K562 (cell line): ENCODE results near the gene XRRA1. TPM values are rescaled to one million over a fixed set of nuclear protein-coding genes. Genes with fewer than 3 reads are reported as not detected.

Experiments
- ATAC-seq: fragments of 200-7000 bp; cut with Tn5 transposase; 3 replicates; pipeline ENCODE4 v1.9.1; 2020; ENCODE audit warnings: moderate library complexity
- BruUV-seq: library from RNA; stranded (reverse); fragments of 400-500 nt; replicated peaks from 2 replicates; lab custom pipeline; 2021; lab: Mats Ljungman, UMichigan
- CTCF ChIA-PET: fragments of 300-600 bp; formaldehyde crosslinking; extraction: SDS; loops from one replicate; lab custom pipeline; 2021; ENCODE audit warnings: low intra/inter-chr PET ratio; lab: Yijun Ruan, JAX
- POLR2A ChIA-PET: fragments of 300-600, 350-650 bp; sonication (Branson Sonifier 250); formaldehyde crosslinking; extraction: SDS; loops from one replicate; lab custom pipeline; 2021; ENCODE audit warnings: antibody characterized with exemption, inconsistent platforms; lab: Yijun Ruan, JAX
- DNase-seq, 4 experiments: peaks; one replicate each; pipeline versions ENCODE4 v3.0.0 to v3.0.0-alpha.2; 2011 to 2018; ENCODE audit warnings: low spot score in 3 of 4, mixed read lengths in 3 of 4; ENCODE audit errors: extremely low read depth in 1 of 4
- FAIRE-seq: peaks from 2 replicates; lab custom pipeline; 2011; peaks lifted over from hg19 to GRCh38; lab: Jason Lieb, UNC
- H2AFZ ChIP-seq: 2 replicates; pipeline ENCODE4 v1.6.0; 2011; ENCODE audit warnings: low read depth, low read length, control low read depth, inconsistent platforms
- H3K27ac ChIP-seq: fragments of 200-600 bp; 3 replicates; pipeline ENCODE4 v1.8.0; 2011; ENCODE audit warnings: low read depth, mild to moderate bottlenecking, control low read depth, inconsistent platforms, low read length, moderate library complexity, mixed read lengths; ENCODE audit errors: extremely low read depth
- H3K27me3 ChIP-seq, 2 experiments: fragments of 300-600 bp in 1 of 2; 2 replicates in 1 of 2; 3 replicates in 1 of 2; pipeline versions ENCODE4 v1.6.0 to v1.8.0; 2011; ENCODE audit warnings: inconsistent platforms in 2 of 2, low read length in 2 of 2, mild to moderate bottlenecking in 1 of 2, mixed read lengths in 1 of 2, moderate library complexity in 1 of 2; ENCODE audit not compliant: control insufficient read depth in 2 of 2, insufficient read depth in 2 of 2
- H3K36me3 ChIP-seq: fragments of 300-600 bp; 3 replicates; pipeline ENCODE4 v1.8.0; 2011; ENCODE audit warnings: mild to moderate bottlenecking, low read length, inconsistent platforms; ENCODE audit not compliant: control insufficient read depth, insufficient read depth
- H3K4me1 ChIP-seq, 2 experiments: fragments of 200-600 bp in 1 of 2; replicated peaks in 1 of 2; 2 replicates in 1 of 2; 3 replicates in 1 of 2; pipeline versions ENCODE4 v1.5.1 to v1.8.0; 2011; ENCODE audit warnings: inconsistent platforms in 2 of 2, low read length in 2 of 2, mild to moderate bottlenecking in 1 of 2, mixed read lengths in 1 of 2, moderate library complexity in 1 of 2; ENCODE audit not compliant: control insufficient read depth in 2 of 2, insufficient read depth in 2 of 2
- H3K4me2 ChIP-seq: 2 replicates; pipeline ENCODE4 v1.6.1; 2011; ENCODE audit warnings: low read length, control low read depth, inconsistent platforms, mixed read lengths; ENCODE audit not compliant: insufficient read depth
- H3K4me3 ChIP-seq: fragments of 200-600 bp; sonication (generic), shearing (Covaris generic); 2 replicates; pipeline ENCODE4 v1.5.1; 2016; ENCODE audit warnings: control low read depth, inconsistent platforms
- H3K79me2 ChIP-seq: fragments of 200-600 bp; 3 replicates; pipeline ENCODE4 v1.8.0; 2011; ENCODE audit warnings: low read length, inconsistent platforms; ENCODE audit not compliant: control insufficient read depth, insufficient read depth
- H3K9ac ChIP-seq, 2 experiments: 2 replicates each; pipeline versions ENCODE4 v1.6.0 to v1.6.1; 2011; ENCODE audit warnings: low read depth in 2 of 2, low read length in 2 of 2, control low read depth in 1 of 2, inconsistent platforms in 1 of 2, mild to moderate bottlenecking in 1 of 2, mixed read lengths in 1 of 2; ENCODE audit not compliant: insufficient read depth in 1 of 2
- H3K9me1 ChIP-seq: one replicate; pipeline ENCODE4 v1.6.0; 2011; ENCODE audit warnings: inconsistent platforms, mild to moderate bottlenecking, low read length, moderate library complexity; ENCODE audit not compliant: control insufficient read depth, insufficient read depth
- H3K9me3 ChIP-seq: replicated peaks from 2 replicates; pipeline ENCODE4 v1.5.1; 2011; ENCODE audit warnings: low read depth, low read length, inconsistent platforms; ENCODE audit not compliant: control insufficient read depth, insufficient read depth
- H4K20me1 ChIP-seq: replicated peaks from 2 replicates; pipeline ENCODE4 v1.6.1; 2011; ENCODE audit warnings: low read length, inconsistent platforms, mixed read lengths; ENCODE audit not compliant: control insufficient read depth, insufficient read depth
- AFF1 ChIP-seq, 2 experiments: fragments of 450-650 bp; IDR thresholded peaks; 2 replicates each; pipeline ENCODE4 v1.6.1; 2018; ENCODE audit warnings: mild to moderate bottlenecking in 2 of 2, low read depth in 1 of 2; ENCODE audit not compliant: partially characterized antibody in 2 of 2
- ATF6 ChIP-seq: sonication (generic); formaldehyde crosslinking; IDR thresholded peaks from 2 replicates; pipeline ENCODE4 v1.4.0; 2020; ENCODE audit warnings: mild to moderate bottlenecking, missing genetic modification reagents
- HDAC6 ChIP-seq: IDR thresholded peaks from 2 replicates; pipeline ENCODE4 v1.6.1; 2012; ENCODE audit warnings: low read depth, mild to moderate bottlenecking, control low read depth, inconsistent platforms, low read length, moderate library complexity
- JUND ChIP-seq, 2 experiments: IDR thresholded peaks; 2 replicates in 1 of 2; 3 replicates in 1 of 2; pipeline ENCODE4 v1.6.1; 2011; ENCODE audit warnings: borderline replicate concordance in 2 of 2, low read depth in 2 of 2, low read length in 2 of 2, improper control_type of control experiment in 1 of 2, missing biosample characterization in 1 of 2, missing genetic modification characterization in 1 of 2, missing genetic modification reagents in 1 of 2
- MAFG ChIP-seq: fragments of 450-650 bp; conservative IDR thresholded peaks from 2 replicates; pipeline ENCODE4 v1.6.1; 2016; ENCODE audit warnings: missing genetic modification characterization, missing compliant biosample characterization
- TRIM24 ChIP-seq, 2 experiments: fragments of 450-650 bp; IDR thresholded peaks; 2 replicates each; pipeline ENCODE4 v1.6.1; 2016
- ZBTB49 ChIP-seq: sonication (generic); formaldehyde crosslinking; IDR thresholded peaks from 2 replicates; pipeline ENCODE4 v1.8.0; 2022; ENCODE audit warnings: missing genetic modification reagents, mild to moderate bottlenecking, borderline replicate concordance
- ZNF316 ChIP-seq: fragments of 450-650 bp; IDR thresholded peaks from 2 replicates; pipeline ENCODE4 v1.6.1; 2016
- ZNF449 ChIP-seq: fragments of 250-450 bp; sonication (Bioruptor Pico); IDR thresholded peaks from 2 replicates; pipeline ENCODE4 v1.8.0; 2022; ENCODE audit warnings: moderate library complexity, mild to moderate bottlenecking, inconsistent platforms
- ZNF778 ChIP-seq: fragments of 450-650 bp; formaldehyde crosslinking; IDR thresholded peaks from 2 replicates; pipeline ENCODE4 v1.4.0; 2020; ENCODE audit warnings: mild to moderate bottlenecking, moderate library complexity
- WGBS: fragments of 100-300 bp; shearing (Covaris generic); methylation state at CpG from one replicate; pipeline ENCODE4 v1.1.6; 2016; ENCODE audit warnings: low coverage, mixed read lengths; ENCODE audit not compliant: insufficient coverage; ENCODE audit errors: missing lambda C conversion rate; 5-methylcytosine and 5-hydroxymethylcytosine counted together
- in situ Hi-C: fragments of 300-500 bp; cut with MboI; formaldehyde crosslinking; loops from 4 replicates; pipeline ENCODE4 v1.15.0; 2018; ENCODE audit warnings: inconsistent platforms, mixed read lengths
- intact Hi-C: fragments of 100-400 bp; cut with micrococcal nuclease; formaldehyde crosslinking; loops from 2 replicates; pipeline ENCODE4 v1.14.2; 2022
- polyA plus RNA-seq, 8 experiments: library from polyadenylated mRNA; depleted of rRNA in 4 of 8; stranded (reverse) in 5 of 8; unstranded in 3 of 8; fragments of >200 nt; fragmentation: Nextera tagmentation in 2 of 8; fragmentation: Illumina TruSeq in 1 of 8; extraction: Ambion mirVana in 2 of 8; extraction: Trizol in 1 of 8; gene quantifications; 2 replicates each; pipeline versions ENCODE4 v1.2.1 to v1.2.3, GENCODE V29; 2011 to 2014; ENCODE audit warnings: inconsistent platforms in 1 of 8, missing spikeins in 1 of 8
- total RNA-seq, 7 experiments: library from RNA; depleted of rRNA in 6 of 7; stranded (reverse); fragments of >200 nt in 6 of 7; fragmentation: Illumina TruSeq in 2 of 7; extraction: Trizol in 2 of 7; gene quantifications; 2 replicates each; pipeline versions ENCODE4 v1.2.1 to v1.2.3, GENCODE V29; 2011 to 2021; ENCODE audit warnings: low replicate concordance in 1 of 7

The XRRA1 gene
- total and polyA plus RNA-seq, 9 of the 15 experiments (the other 6 are each of a cell fraction or from before 2014, with no cell fraction given), result 5.0 to 22.5 (median 16.0) TPM

GRCh38 chr11:74923125-74923524 lies 25.8 kb downstream of the XRRA1 start (continued):
- TF ChIP-seq ZNF449 (CRISPR knock-in tag), result no peak
- no peak for TF ChIP-seq MAFG (tag)
- no peak for TF ChIP-seq ZNF316
- TF ChIP-seq TRIM24 (IDR thresholded peaks at IDR 0.05), result no peak

- DNase-seq, result no peak
- Histone ChIP-seq H3K4me1 (no peaks in the 10 kb centered on the region), H3K27me3 (no peaks in the 10 kb centered on the region), H3K9ac (no peak overlapping the region), H4K20me1 (no peaks in the 10 kb centered on the region; the same call in 1 of the 2 replicates), H3K4me3 (no peak overlapping the region), H3K27ac (no peak overlapping the region), H3K9me1 (no peaks in the 10 kb centered on the region), H3K36me3 (peaks cover 65% of the 10 kb centered on the region; the same call in 2 of the 3 replicates), H3K4me2 (no peak overlapping the region), H3K79me2 (no peaks in the 10 kb centered on the region), H3K9me3 (no peaks in the 10 kb centered on the region), H2AFZ (no peak overlapping the region)
- intact Hi-C loops (no loop called here), in situ Hi-C loops (no loop called here)
- no peak for FAIRE-seq
- BruUV-seq, result no TSS peak
- ChIA-PET POLR2A (interaction anchor here (0.6 to 1.5 kb wide), 4 partner anchors 11 to 85 kb away, joined by 3 to 6 read pairs (median 3); partner anchors contain the start of genes SPCS2 and XRRA1), CTCF (no interaction called here)
- 77% methylated on average over 4 of the region's 4 CpGs for WGBS
- no peak for ATAC-seq
- no peak for TF ChIP-seq ATF6 (CRISPR knock-in tag)
- no peak for TF ChIP-seq ZBTB49 (CRISPR knock-in tag)
- no peak for TF ChIP-seq JUND (IDR thresholded peaks at IDR 0.05; ENCODE audit: borderline replicate concordance, low read depth, low read length)
- TF ChIP-seq JUND (tag; IDR thresholded peaks at IDR 0.05; ENCODE audit: borderline replicate concordance, low read depth, low read length), result no peak
- TF ChIP-seq HDAC6, result no peak
- TF ChIP-seq ZNF778, result no peak
- TF ChIP-seq AFF1 (IDR thresholded peaks at IDR 0.05; ENCODE audit: low read depth in 1 of 2, partially characterized antibody in 2 of 2), result no peak
Observed at GRCh38 chr11:74909812-74910211, 39.1 kb downstream of the XRRA1 start.
